Stomach (tissue), 9 donors: ENCODE measurements around the gene SEZ6L2. TPM values are rescaled to one million over a fixed set of nuclear protein-coding genes. Genes with fewer than 3 reads are reported as not detected.

ENCODE experiments used
- DNase-seq, 2 donors: peaks; one replicate each; pipeline versions ENCODE4 v3.0.0 to v3.0.0-alpha.2; 2013 to 2019
- H3K27ac ChIP-seq, 5 donors: fragments of 200-600 bp in 4 of 5; sonication (generic) in 4 of 5; one replicate each; pipeline ENCODE4 v1.5.1; 2013 to 2019; ENCODE audit warnings: mild to moderate bottlenecking in 1 of 5, moderate library complexity in 1 of 5
- H3K27me3 ChIP-seq, 3 donors: fragments of 200-600 bp; sonication (generic); one replicate each; pipeline ENCODE4 v1.5.1; 2017 to 2019; ENCODE audit warnings: mixed run types in 1 of 3
- H3K36me3 ChIP-seq, 4 donors: fragments of 200-600 bp; sonication (generic); 1 replicate in 3 of 4; 2 replicates in 1 of 4; pipeline ENCODE4 v1.5.1; 2016 to 2019
- H3K4me1 ChIP-seq, 4 donors: fragments of 200-600 bp; sonication (generic); one replicate each; pipeline ENCODE4 v1.5.1; 2016 to 2019
- H3K4me3 ChIP-seq, 4 donors: fragments of 200-600 bp; sonication (generic) in 3 of 4; one replicate each; pipeline ENCODE4 v1.5.1; 2016 to 2019; ENCODE audit warnings: mild to moderate bottlenecking in 1 of 4
- H3K9me3 ChIP-seq, 4 donors: fragments of 200-600 bp; sonication (generic); one replicate each; pipeline ENCODE4 v1.5.1; 2016 to 2019
- CTCF ChIP-seq, 7 experiments: fragments of 450-650 bp in 4 of 7; fragments of 200-600 bp in 3 of 7; sonication (generic) in 3 of 7; IDR thresholded peaks; one replicate each; pipeline ENCODE4 v1.5.1; 2016 to 2019; ENCODE audit warnings: antibody characterized with exemption in 7 of 7, control low read depth in 2 of 7, mild to moderate bottlenecking in 1 of 7
- EP300 ChIP-seq: sonication (generic); formaldehyde crosslinking; IDR thresholded peaks from one replicate; pipeline ENCODE4 v1.6.1; 2017; ENCODE audit warnings: antibody characterized with exemption
- POLR2A ChIP-seq, 4 donors: fragments of 450-650 bp; IDR thresholded peaks; one replicate each; pipeline ENCODE4 v1.6.1; 2016; ENCODE audit warnings: antibody characterized with exemption in 4 of 4, control low read depth in 2 of 4, mild to moderate bottlenecking in 1 of 4, moderate library complexity in 1 of 4
- POLR2AphosphoS5 ChIP-seq, 3 donors: sonication (generic); formaldehyde crosslinking; IDR thresholded peaks; one replicate each; pipeline ENCODE4 v1.6.1; 2016; ENCODE audit warnings: antibody characterized with exemption in 3 of 3
- WGBS, 5 donors: extraction: QIAGEN DNeasy Blood & Tissue Kit in 3 of 5; methylation state at CpG; one replicate each; pipeline versions ENCODE4 v1.1.5 to v1.1.7; 2013 to 2018; 5-methylcytosine and 5-hydroxymethylcytosine counted together
- intact Hi-C: fragments of 100-400 bp; cut with DNase I; formaldehyde crosslinking; loops from one replicate; pipeline ENCODE4 v1.15.1; 2023; ENCODE audit warnings: low total_unique reads
- polyA plus RNA-seq, 3 donors: library from polyadenylated mRNA; stranded (reverse); fragments of 200-250 nt; gene quantifications; one replicate each; pipeline ENCODE4 v1.2.3, GENCODE V29; 2013
- total RNA-seq, 5 donors: library from RNA; depleted of rRNA; stranded (reverse); fragments of >200 nt; gene quantifications; one replicate each; pipeline versions ENCODE4 v1.1.0 to v1.2.3, GENCODE V29; 2014 to 2016
- donor health status: healthy with polysubstance abuse.
- donor health status: Bipolar disorder and iron deficiency.
- donor health status: healthy.

The SEZ6L2 gene
- total and polyA plus RNA-seq, 8 donors, result 1.5 to 31.4 (median 7.7) TPM; not detected in 1

GRCh38 chr16:29852654-29853053 lies 46.7 kb downstream of the SEZ6L2 start:
- peak in 1 of 2 donors; percentile 82 for DNase-seq
- peak overlapping the region in 4 of 5 donors; percentile 25 to 42 (median 40) for H3K27ac ChIP-seq
- TF ChIP-seq POLR2AphosphoS5 (IDR thresholded peaks at IDR 0.05) (peak in 2 of 3 donors; percentile 28 to 52), CTCF (IDR thresholded peaks at IDR 0.05) (no peak)
- intact Hi-C loops, result no loop called here
- H3K27me3 ChIP-seq, result no peaks in the 10 kb centered on the region
- H3K4me3 ChIP-seq, result no peak overlapping the region
- peaks cover 6 to 34% (median 23%) of the 10 kb centered on the region in 4 donors for H3K4me1 ChIP-seq
- H3K9me3 ChIP-seq, result no peaks in the 10 kb centered on the region
- WGBS, 5 donors, result 45 to 68% (median 55%) methylated on average over 7 of the region's 7 CpGs
- H3K36me3 ChIP-seq, result peaks cover 4 to 25% (median 7%) of the 10 kb centered on the region in 4 donors

GRCh38 chr16:29850998-29851397 lies 48.4 kb downstream of the SEZ6L2 start:
- Histone ChIP-seq H3K27ac (no peak overlapping the region), H3K9me3 (no peaks in the 10 kb centered on the region), H3K4me3 (no peak overlapping the region), H3K36me3 (peaks cover 19 to 41% (median 23%) of the 10 kb centered on the region in 4 donors), H3K4me1 (peaks cover 3 to 22% (median 13%) of the 10 kb centered on the region in 4 donors), H3K27me3 (no peaks in the 10 kb centered on the region)
- TF ChIP-seq EP300 (no peak), POLR2A (IDR thresholded peaks at IDR 0.05) (no peak), CTCF (IDR thresholded peaks at IDR 0.05) (no peak), POLR2AphosphoS5 (IDR thresholded peaks at IDR 0.05) (no peak)
- 86 to 100% (median 89%) methylated on average over 3 of the region's 3 CpGs for WGBS, 5 donors
- intact Hi-C loops, result no loop called here
- DNase-seq, result no peak

- Histone ChIP-seq H3K36me3 (peaks cover 34 to 56% (median 38%) of the 10 kb centered on the region in 4 donors), H3K9me3 (no peaks in the 10 kb centered on the region), H3K4me1 (peaks cover 0 to 12% (median 4%) of the 10 kb centered on the region in 4 donors), H3K27me3 (no peaks in the 10 kb centered on the region), H3K4me3 (no peak overlapping the region), H3K27ac (peak overlapping the region in 1 of 5 donors; percentile 4)
- WGBS, 5 donors, result 54 to 76% (median 72%) methylated on average over 5 of the region's 5 CpGs
- DNase-seq, result no peak
- TF ChIP-seq CTCF (IDR thresholded peaks at IDR 0.05) (no peak), POLR2AphosphoS5 (IDR thresholded peaks at IDR 0.05) (no peak), EP300 (no peak), POLR2A (IDR thresholded peaks at IDR 0.05) (no peak)
- intact Hi-C loops, result no loop called here
Observed at GRCh38 chr16:29849505-29849904, 49.8 kb downstream of the SEZ6L2 start.

- no peaks in the 10 kb centered on the region for H3K9me3 ChIP-seq
- TF ChIP-seq POLR2A (IDR thresholded peaks at IDR 0.05), result no peak
- TF ChIP-seq CTCF (IDR thresholded peaks at IDR 0.05), result peak in 5 of 7 experiments; percentile 66 to 95 (median 77)
- TF ChIP-seq EP300, result no peak
- TF ChIP-seq POLR2AphosphoS5 (IDR thresholded peaks at IDR 0.05), result peak in 2 of 3 donors; percentile 8 to 46
- peak overlapping the region in 2 of 5 donors; percentile 4 to 6 for H3K27ac ChIP-seq
- no peak overlapping the region for H3K4me3 ChIP-seq
- WGBS, 5 donors, result 38 to 42% (median 41%) methylated on average over 14 to 15 of the region's 15 CpGs
- intact Hi-C loops, result no loop called here
- peaks cover 40 to 64% (median 47%) of the 10 kb centered on the region in 4 donors for H3K36me3 ChIP-seq
- no peaks in the 10 kb centered on the region for H3K27me3 ChIP-seq
- peak; percentile 81 to 85 for DNase-seq
- H3K4me1 ChIP-seq, result peaks cover 0 to 12% (median 4%) of the 10 kb centered on the region in 4 donors
Observed at GRCh38 chr16:29848420-29849297, 50.7 kb downstream of the SEZ6L2 start.
